Inflammatory macrophage treated with lipopolysaccharide for 4 hours (primary cell): ENCODE data around the gene LYRM7.
"Not testable (repeated sequence)": the region's sequence is repeated elsewhere in the genome, so short reads cannot be mapped to it uniquely, and the experiment has no call there.

Experiments
- DNase-seq: peaks from one replicate; pipeline ENCODE4 v3.0.0-alpha.2; 2020

The LYRM7 gene

DNA sequence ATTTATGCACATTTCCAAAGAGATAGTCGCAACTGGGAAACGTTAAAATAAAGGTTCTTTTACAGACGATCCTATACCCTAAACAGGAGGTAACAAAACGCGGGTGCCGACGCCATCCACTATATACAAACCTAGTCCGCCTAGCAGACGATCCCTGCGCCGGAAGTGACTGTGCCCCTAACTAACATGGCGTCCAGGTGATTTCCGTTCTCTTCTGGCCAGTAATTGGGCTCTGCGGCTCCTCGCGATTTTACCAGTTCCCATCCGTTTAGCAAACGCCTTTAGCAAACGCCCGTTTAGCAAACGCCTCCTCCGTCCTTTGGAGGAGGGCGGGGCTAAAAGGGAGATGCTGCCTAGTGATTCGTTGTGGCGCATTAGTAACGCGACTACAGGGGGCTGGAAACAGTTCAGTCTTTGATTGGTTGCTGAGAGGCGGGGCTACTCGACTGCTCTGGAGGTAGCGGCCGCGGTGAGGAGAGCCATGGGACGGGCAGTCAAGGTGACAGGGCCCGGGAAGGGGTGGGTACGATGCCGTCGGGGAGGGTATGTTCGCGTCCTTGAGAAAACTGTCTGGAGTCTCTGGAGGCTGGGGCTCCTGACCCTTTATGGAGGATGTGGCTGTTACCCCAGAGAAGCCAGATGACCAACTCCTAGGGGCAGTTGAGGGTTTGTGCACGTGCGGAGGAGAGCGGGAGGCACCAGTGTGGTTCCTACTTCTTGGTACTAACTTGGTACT is at the start of gene LYRM7:
Gene LYRM7 (plus strand): TSS at position 405 of the 736 bp plus-strand sequence. CDS start 77 bp downstream, at position 482.
- peak; percentile 100 for DNase-seq

DNA sequence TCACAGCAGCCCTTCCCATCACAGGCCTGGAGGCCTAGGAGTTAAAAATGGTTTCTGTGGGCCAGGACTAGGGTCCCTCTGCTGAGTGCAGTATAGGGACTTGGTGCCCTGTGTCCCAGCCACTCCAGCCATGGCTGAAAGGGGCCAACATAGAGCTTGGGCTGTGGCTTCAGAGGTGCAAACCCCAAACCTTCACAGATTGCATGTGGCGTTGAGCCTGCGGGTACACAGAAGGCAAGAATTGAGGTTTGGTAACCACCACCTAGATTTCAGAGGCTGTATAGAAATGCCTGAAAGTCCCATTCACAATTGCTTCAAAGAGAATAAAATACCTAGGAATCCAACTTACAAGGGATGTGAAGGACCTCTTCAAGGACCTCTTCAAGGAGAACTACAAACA is 43.5 kb upstream of the LYRM7 start:
- not testable (repeated sequence) for DNase-seq

DNA sequence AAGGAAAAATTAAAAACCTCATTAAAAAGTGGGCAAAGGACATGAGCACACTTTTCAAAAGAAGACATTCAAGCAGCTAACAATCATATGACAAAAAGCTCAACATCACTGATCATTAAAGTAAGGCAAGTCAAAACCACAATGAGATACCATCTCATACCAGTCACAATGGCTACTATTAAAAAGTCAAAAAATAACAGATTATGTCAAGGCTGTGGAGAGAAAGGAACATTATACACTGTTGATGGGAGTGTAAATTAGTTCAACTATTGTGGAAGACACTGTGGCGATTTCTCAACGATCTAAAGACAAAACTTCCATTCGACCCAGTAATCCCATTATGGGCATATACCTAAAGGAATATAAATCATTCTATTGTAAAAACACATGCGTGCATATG is 41.4 kb upstream of the LYRM7 start:
- no peak for DNase-seq

- not testable (repeated sequence) for DNase-seq
These were observed 37.7 kb upstream of the LYRM7 start for GRCh38 chr5:131133091-131133490.

GRCh38 chr5:131138406-131138805 is 32.3 kb upstream of the LYRM7 start:
- not testable (repeated sequence) for DNase-seq

DNA sequence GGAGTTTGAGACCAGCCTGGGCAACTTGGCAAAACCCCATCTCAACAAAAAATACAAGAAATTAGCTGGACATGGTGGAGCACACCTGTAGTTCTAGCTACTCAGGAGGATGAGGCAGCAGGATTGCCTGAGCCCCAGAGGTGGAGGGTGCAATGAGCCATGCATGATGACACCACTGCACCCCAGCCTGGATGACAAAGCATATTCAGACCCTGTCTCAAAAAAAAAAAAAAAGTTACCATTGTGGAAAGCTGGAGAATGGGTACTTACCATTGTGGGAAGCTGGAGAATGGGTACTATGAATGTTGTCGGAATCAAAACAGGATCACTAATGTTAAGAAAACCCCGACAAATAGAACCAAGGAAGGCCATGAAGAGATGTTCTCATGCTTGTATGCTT is 31.4 kb upstream of the LYRM7 start:
- no peak for DNase-seq

GRCh38 chr5:131142970-131143617 is 27.6 kb upstream of the LYRM7 start:
- peak; percentile 60 for DNase-seq

- no peak for DNase-seq
These were observed 23.5 kb upstream of the LYRM7 start for GRCh38 chr5:131147258-131147657.

- no peak for DNase-seq
These were observed 21.9 kb upstream of the LYRM7 start for GRCh38 chr5:131148835-131149234.

GRCh38 chr5:131150408-131150807 is 20.3 kb upstream of the LYRM7 start:
- no peak for DNase-seq

GRCh38 chr5:131151216-131151615 is 19.5 kb upstream of the LYRM7 start:
- DNase-seq = no peak

- no peak for DNase-seq
These were observed 14.4 kb upstream of the LYRM7 start for GRCh38 chr5:131156385-131156784.

- DNase-seq = no peak
These were observed 13.8 kb upstream of the LYRM7 start for GRCh38 chr5:131156957-131157356.

GRCh38 chr5:131160134-131160533 is 10.6 kb upstream of the LYRM7 start:
- no peak for DNase-seq

DNA sequence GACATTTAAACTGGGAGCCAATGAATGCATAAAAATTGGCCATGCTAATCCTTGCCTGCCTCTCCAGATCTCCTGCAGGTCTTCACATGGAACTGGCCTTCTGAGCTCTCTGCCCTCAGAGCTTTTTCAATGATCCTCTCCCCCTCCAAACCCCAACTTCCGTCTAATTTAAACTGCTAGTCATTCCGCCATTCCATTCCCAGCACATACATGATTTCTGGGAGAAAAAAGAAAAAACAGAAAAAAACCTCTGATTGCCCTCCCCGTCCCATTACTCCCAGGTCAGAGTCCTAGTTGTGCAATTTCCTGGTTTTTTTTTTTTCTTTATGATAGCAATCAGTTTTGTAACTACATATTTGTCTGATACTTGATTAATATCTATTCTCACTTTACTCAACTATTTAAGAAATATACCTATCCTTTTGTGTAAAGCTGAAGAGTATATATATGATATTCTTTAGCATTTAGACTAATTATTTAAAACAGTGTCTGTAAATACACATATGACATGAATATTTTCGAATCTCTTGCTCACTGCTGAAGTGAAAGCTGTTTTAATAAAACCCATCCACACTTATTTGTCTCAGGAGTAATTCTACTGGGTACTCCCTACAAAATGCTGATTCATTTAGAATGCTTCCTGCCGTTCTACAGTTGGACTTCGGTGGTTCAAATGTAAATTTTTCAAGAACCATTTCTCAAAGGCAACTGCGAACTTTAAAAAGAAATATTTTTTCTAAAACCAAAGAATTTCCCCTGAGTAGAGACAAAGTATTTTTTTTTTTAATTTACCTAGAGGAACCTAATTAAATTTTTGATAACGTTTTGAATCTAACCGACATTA is 7.2 kb upstream of the LYRM7 start:
- DNase-seq = peak; percentile 60

DNA sequence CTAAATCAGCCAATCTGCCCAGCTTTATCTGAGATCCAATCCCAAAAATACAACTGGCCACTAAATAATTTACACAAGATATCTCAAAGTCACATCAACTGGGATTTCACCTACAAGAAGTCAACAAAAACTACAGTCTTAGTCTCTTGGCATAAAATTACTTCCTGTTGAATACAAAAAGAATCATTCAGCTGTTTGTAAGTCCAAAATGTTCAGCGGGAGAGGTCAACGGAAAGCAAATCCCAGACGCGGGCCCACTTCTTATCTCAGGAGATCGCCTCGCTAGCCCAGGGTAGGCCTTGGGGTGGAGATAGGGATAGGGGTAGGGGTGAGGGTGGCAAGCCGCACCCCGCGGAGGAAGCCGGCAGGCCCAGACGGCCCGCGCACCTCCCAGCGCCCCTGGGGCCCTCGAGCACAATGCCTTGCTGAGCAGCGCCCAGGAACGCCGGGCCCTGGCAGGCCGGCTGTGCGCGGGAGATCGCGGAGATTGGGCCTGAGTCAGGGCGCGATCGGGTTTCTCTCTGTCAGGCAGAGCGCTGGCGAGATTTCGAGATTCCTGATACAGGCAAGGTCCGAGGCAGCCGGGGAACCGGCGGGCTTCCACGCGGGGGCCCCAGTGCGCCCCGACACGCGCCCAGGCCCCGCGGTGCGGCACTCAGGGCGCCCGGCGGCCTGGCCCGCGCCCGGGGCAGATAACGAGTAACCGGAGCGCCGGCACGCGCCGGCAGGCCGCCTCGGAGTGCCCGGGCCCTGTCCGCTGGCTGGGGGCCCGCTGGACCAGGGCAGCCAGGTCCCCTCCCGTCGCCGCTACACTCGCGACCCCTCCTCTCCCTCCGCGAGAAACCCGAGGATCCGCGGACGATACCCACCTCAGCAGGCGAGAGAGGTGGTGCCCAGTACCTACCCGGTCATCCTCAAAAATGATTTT is 6.3 kb upstream of the LYRM7 start:
- DNase-seq = peak; percentile 76

GRCh38 chr5:131165119-131165727 is 5.5 kb upstream of the LYRM7 start, which contains the start of gene HINT1:
Gene HINT1 (minus strand): TSS chr5:131165256. CDS start chr5:131165205, 51 bp downstream.
- DNase-seq = peak; percentile 90

DNA sequence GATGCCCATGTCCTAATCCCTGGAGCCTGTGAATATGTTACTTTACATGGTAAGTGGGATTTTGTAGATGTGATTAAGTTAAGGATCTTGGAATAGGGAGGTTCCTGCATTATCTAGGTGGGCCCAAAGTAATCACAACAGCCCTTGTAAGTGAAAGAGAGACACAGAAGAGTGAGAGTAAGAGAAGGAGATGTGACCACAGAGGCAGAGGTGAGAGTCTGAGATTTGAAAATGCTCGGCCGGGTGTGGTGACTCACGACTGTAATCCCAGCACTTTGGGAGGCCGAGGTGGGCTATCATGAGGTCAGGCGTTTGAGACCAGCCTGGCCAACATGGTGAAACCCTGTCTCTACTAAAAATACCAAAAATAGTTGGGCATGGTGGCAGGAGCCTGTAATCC is 3.1 kb upstream of the LYRM7 start:
- DNase-seq = no peak

GRCh38 chr5:131169810-131170539 is 769 bp upstream of the LYRM7 start:
- no peak for DNase-seq

- no peak for DNase-seq
These were observed 599 bp downstream of the LYRM7 start for GRCh38 chr5:131171276-131171810.

GRCh38 chr5:131180407-131180806 is 9.7 kb downstream of the LYRM7 start:
- no peak for DNase-seq
